Kidney (tissue), 14 donors: ENCODE data around the gene MBTD1. TPM values are rescaled to one million over a fixed set of nuclear protein-coding genes. Genes with fewer than 3 reads are reported as not detected.
"Not testable (repeated sequence)": the region's sequence is repeated elsewhere in the genome, so short reads cannot be mapped to it uniquely, and the experiment has no call there.

Experiments used
- DNase-seq, 5 donors: peaks; one replicate each; pipeline ENCODE4 v3.0.0-alpha.2; 2013 to 2020
- FAIRE-seq: peaks from 2 replicates; lab custom pipeline; 2012; peaks lifted over from hg19 to GRCh38; lab: Jason Lieb, UNC
- H3K27ac ChIP-seq, 2 donors: one replicate each; pipeline ENCODE4 v1.7.0; 2013; ENCODE audit warnings: low read depth in 2 of 2, low read length in 2 of 2, inconsistent platforms in 1 of 2
- H3K27me3 ChIP-seq: one replicate; pipeline ENCODE4 v1.7.1; 2013; ENCODE audit warnings: low read length, inconsistent platforms; ENCODE audit not compliant: control insufficient read depth, insufficient read depth
- H3K36me3 ChIP-seq, 3 donors: one replicate each; pipeline versions ENCODE4 v1.7.0 to v1.7.1; 2013; ENCODE audit warnings: low read length in 3 of 3, control low read depth in 1 of 3, inconsistent platforms in 1 of 3; ENCODE audit not compliant: insufficient read depth in 3 of 3, control insufficient read depth in 2 of 3
- H3K4me1 ChIP-seq, 3 donors: one replicate each; pipeline versions ENCODE4 v1.7.0 to v1.7.1; 2013; ENCODE audit warnings: low read length in 3 of 3, inconsistent platforms in 1 of 3, low read depth in 1 of 3; ENCODE audit not compliant: control insufficient read depth in 2 of 3, insufficient read depth in 2 of 3
- H3K4me3 ChIP-seq, 3 donors: one replicate each; pipeline versions ENCODE4 v1.7.0 to v1.8.1; 2013; ENCODE audit warnings: low read length in 3 of 3, control low read depth in 1 of 3, inconsistent platforms in 1 of 3
- H3K9ac ChIP-seq, 3 donors: one replicate each; pipeline versions ENCODE4 v1.7.0 to v1.7.1; 2013; ENCODE audit warnings: low read length in 3 of 3, control low read depth in 1 of 3, inconsistent platforms in 1 of 3
- H3K9me3 ChIP-seq, 3 donors: one replicate each; pipeline versions ENCODE4 v1.7.0 to v1.7.1; 2013; ENCODE audit warnings: low read length in 3 of 3, control low read depth in 1 of 3, inconsistent platforms in 1 of 3; ENCODE audit not compliant: control insufficient read depth in 2 of 3, insufficient read depth in 1 of 3
- intact Hi-C: fragments of 100-400 bp; cut with DNase I; formaldehyde crosslinking; loops from one replicate; pipeline ENCODE4 v1.11.1; 2022
- polyA plus RNA-seq: library from polyadenylated mRNA; stranded (reverse); fragments of 350-450 nt; fragmentation: Illumina TruSeq; extraction: RNeasy Lipid Tissue Mini Kit (QIAGEN cat#74804); gene quantifications from one replicate; pipeline ENCODE4 v1.2.3, GENCODE V29; 2014; ENCODE audit warnings: low read depth, low replicate concordance; ENCODE audit not compliant: insufficient read depth
- total RNA-seq: library from RNA; stranded (reverse); fragmentation: NEBNext Ultra II Directional; extraction: Animal tissue kit (Norgen Biotek cat#: 25700); gene quantifications from one replicate; pipeline ENCODE4 v1.2.1, GENCODE V29; 2021
- TF ChIP-seq, protein P1 (sequence below): IDR thresholded peaks from 3 replicates; pipeline ENCODE4 v1.5.1; 2012; ENCODE audit warnings: mild to moderate bottlenecking, moderate library complexity, borderline replicate concordance; ENCODE audit not compliant: insufficient read depth; ENCODE audit errors: extremely low read depth
- donor health status: control.
- donor health status: control.
- donor health status: control.
- donor health status: control.
- donor health status: control.
- donor health status: DM: yes; HTN: yes; CAD: no.
- donor health status: Normal renal cell carcinoma (clear cell type).

The MBTD1 gene
- total and polyA plus RNA-seq, 2 donors from 2014 or later: 4.8 to 14.9 TPM

DNA sequence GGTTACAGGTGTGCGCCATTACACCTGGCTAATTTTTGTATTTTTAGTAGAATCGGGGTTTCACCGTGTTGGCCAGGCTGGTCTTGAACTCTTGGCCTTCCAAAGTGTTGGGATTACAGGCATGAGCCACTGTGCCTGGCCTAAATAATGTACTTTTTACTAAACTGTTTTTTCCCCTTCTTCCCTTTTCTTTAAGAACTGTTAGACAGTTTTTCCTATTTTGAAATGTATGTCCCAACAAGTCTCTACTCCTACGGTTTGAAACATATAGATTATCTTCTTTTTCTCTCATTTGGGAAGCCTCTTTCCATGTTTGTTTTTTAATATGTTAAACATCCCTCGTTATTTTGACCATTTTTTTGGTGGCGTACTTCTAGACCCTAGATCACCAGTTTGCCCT, 10.1 kb upstream of the MBTD1 start:
- no peak for DNase-seq
- Histone ChIP-seq H3K4me3 (no peak overlapping the region), H3K36me3 (peaks cover 5 to 32% (median 10%) of the 10 kb centered on the region in 3 donors), H3K9ac (no peak overlapping the region), H3K9me3 (no peaks in the 10 kb centered on the region), H3K4me1 (no peaks in the 10 kb centered on the region), H3K27ac (no peak overlapping the region), H3K27me3 (no peaks in the 10 kb centered on the region)
- intact Hi-C loops: no loop called here
- FAIRE-seq: no peak
- TF ChIP-seq, protein P1, sequence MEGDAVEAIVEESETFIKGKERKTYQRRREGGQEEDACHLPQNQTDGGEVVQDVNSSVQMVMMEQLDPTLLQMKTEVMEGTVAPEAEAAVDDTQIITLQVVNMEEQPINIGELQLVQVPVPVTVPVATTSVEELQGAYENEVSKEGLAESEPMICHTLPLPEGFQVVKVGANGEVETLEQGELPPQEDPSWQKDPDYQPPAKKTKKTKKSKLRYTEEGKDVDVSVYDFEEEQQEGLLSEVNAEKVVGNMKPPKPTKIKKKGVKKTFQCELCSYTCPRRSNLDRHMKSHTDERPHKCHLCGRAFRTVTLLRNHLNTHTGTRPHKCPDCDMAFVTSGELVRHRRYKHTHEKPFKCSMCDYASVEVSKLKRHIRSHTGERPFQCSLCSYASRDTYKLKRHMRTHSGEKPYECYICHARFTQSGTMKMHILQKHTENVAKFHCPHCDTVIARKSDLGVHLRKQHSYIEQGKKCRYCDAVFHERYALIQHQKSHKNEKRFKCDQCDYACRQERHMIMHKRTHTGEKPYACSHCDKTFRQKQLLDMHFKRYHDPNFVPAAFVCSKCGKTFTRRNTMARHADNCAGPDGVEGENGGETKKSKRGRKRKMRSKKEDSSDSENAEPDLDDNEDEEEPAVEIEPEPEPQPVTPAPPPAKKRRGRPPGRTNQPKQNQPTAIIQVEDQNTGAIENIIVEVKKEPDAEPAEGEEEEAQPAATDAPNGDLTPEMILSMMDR: no peak

- intact Hi-C loops, H3K27me3 ChIP-seq, H3K9me3 ChIP-seq, FAIRE-seq, H3K4me1 ChIP-seq, H3K4me3 ChIP-seq, DNase-seq, H3K9ac ChIP-seq, H3K27ac ChIP-seq: not testable (repeated sequence)
- H3K36me3 ChIP-seq: peaks cover 5 to 26% (median 11%) of the 10 kb centered on the region in 3 donors
Measured at GRCh38 chr17:51264466-51264865, 4.6 kb upstream of the MBTD1 start.

GRCh38 chr17:51263006-51263405, 3.2 kb upstream of the MBTD1 start:
- Histone ChIP-seq H3K9ac (no peak overlapping the region), H3K36me3 (peaks cover 2 to 18% (median 5%) of the 10 kb centered on the region in 3 donors), H3K27ac (no peak overlapping the region), H3K4me3 (no peak overlapping the region), H3K27me3 (no peaks in the 10 kb centered on the region), H3K9me3 (no peaks in the 10 kb centered on the region), H3K4me1 (peaks cover 0 to 15% (median 13%) of the 10 kb centered on the region in 3 donors)
- FAIRE-seq (no peak), DNase-seq (no peak)
- TF ChIP-seq, protein P1: no peak
- intact Hi-C loops: no loop called here

DNA sequence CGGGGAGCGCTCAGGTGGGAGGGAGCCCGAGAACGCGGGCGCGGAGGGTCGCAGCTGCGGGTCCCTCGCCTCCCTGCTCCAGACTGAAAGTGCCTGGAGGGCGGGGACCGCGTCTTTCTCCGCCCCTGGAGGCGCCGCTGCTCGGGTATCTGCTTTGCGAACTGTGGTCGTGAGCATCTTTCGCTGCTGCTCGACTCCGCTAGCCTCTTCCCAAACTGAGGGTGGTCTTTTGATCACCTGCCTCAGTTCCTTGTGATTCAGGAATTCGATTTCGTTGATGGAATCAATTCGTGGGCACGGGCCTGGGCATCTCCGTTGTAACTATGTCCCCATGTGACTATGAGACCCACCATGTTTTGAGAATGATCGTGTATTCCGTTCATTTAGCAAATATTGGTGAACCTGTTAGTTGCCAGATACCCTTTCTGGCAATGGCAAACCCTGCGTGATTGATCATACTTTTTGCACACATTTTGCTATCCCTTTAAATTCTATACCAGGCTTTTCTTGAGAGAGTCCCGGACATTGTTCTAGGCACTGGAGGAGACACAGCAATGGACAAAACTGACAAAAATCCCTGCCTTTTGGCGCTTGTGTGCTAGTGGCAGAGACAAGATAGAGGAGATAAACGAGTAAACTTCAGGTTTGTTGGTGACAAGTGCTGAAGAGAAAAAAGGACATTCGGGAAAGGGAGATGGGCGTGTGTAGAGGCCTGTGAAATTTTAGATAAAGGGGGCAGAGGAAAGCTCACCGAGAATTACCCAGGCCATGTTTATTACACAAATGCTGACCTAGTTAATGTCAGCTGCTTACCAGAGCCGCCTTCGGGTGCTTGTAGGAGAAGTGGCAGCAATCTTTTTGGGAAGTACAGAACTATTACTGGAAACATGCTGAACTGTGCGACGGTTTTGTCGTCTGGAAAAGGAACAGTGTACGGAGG, 1.4 kb upstream of the MBTD1 start:
- Histone ChIP-seq H3K36me3 (peaks cover 0 to 4% (median 3%) of the 10 kb centered on the region in 3 donors), H3K4me1 (peaks cover 0 to 27% (median 16%) of the 10 kb centered on the region in 3 donors), H3K9ac (peak overlapping the region; percentile 58 to 91 (median 85)), H3K9me3 (no peaks in the 10 kb centered on the region), H3K27me3 (no peaks in the 10 kb centered on the region), H3K27ac (peak overlapping the region; percentile 93 to 100), H3K4me3 (peak overlapping the region; percentile 84 to 99 (median 89))
- TF ChIP-seq, protein P1: no peak
- FAIRE-seq (no peak), DNase-seq (peak in 4 of 5 donors; percentile 41 to 87 (median 80))
- intact Hi-C loops: no loop called here
